PFSK-1 (cell line): ENCODE results near the gene SFMBT2.

Experiments
- POLR2AphosphoS5 ChIP-seq: IDR thresholded peaks from 2 replicates; pipeline ENCODE4 v1.6.1; 2012; ENCODE audit warnings: low read depth, mild to moderate bottlenecking, control low read depth, low read length, moderate library complexity
- REST ChIP-seq, 2 experiments: IDR thresholded peaks; 2 replicates each; pipeline versions ENCODE4 v1.6.1 to v1.8.0; 2011 to 2012; ENCODE audit warnings: low read depth in 2 of 2, low read length in 2 of 2, control low read depth in 1 of 2, inconsistent platforms in 1 of 2, mild to moderate bottlenecking in 1 of 2, moderate library complexity in 1 of 2; ENCODE audit not compliant: insufficient read depth in 1 of 2
- SIN3A ChIP-seq: IDR thresholded peaks from 2 replicates; pipeline ENCODE4 v1.6.1; 2012; ENCODE audit warnings: mild to moderate bottlenecking, low read length, moderate library complexity, borderline replicate concordance; ENCODE audit not compliant: insufficient read depth
- TAF1 ChIP-seq: IDR thresholded peaks from 2 replicates; pipeline ENCODE4 v1.6.1; 2012; ENCODE audit warnings: low read length, control low read depth, borderline replicate concordance; ENCODE audit not compliant: insufficient read depth

- no peak for TF ChIP-seq POLR2AphosphoS5
- no peak for TF ChIP-seq REST (IDR thresholded peaks at IDR 0.05; ENCODE audit: insufficient read depth in 1 of 2, low read depth in 2 of 2, low read length in 2 of 2)
- no peak for TF ChIP-seq TAF1
- no peak for TF ChIP-seq SIN3A
These were observed 239.0 kb downstream of the SFMBT2 start for GRCh38 chr10:7171825-7172224.
